ENCODE measurements around the gene TMEM208.

TMEM208 gene

GRCh38 chr16:67228905-67229304 is 2.0 kb downstream of the TMEM208 start:
- no peak for DNase-seq (ENCODE audit: low read depth)
- no peak for TF ChIP-seq CTCF (IDR thresholded peaks at IDR 0.05; ENCODE audit: low read depth, low read length, missing control alignments)
- no peak overlapping the region for H3K4me3 ChIP-seq (ENCODE audit: low read depth, low read length)
- in situ Hi-C loops (cut with HindIII; ENCODE audit: low sequenced_read_pairs) = no loop called here

GRCh38 chr16:67229906-67230808 is 3.2 kb downstream of the TMEM208 start:
- TF ChIP-seq CTCF (IDR thresholded peaks at IDR 0.05; ENCODE audit: low read depth, low read length, missing control alignments) = no peak
- in situ Hi-C loops (cut with HindIII; ENCODE audit: low sequenced_read_pairs) = no loop called here
- H3K4me3 ChIP-seq (ENCODE audit: low read depth, low read length) = no peak overlapping the region
- DNase-seq (ENCODE audit: low read depth) = no peak

- in situ Hi-C loops (cut with HindIII; ENCODE audit: low sequenced_read_pairs) = no loop called here
- DNase-seq (ENCODE audit: low read depth) = no peak
- no peak for TF ChIP-seq CTCF (IDR thresholded peaks at IDR 0.05; ENCODE audit: low read depth, low read length, missing control alignments)
- no peak overlapping the region for H3K4me3 ChIP-seq (ENCODE audit: low read depth, low read length)
Measured at GRCh38 chr16:67230809-67231660, 4.1 kb downstream of the TMEM208 start.

GRCh38 chr16:67233596-67233995 is 6.7 kb downstream of the TMEM208 start:
- TF ChIP-seq CTCF (IDR thresholded peaks at IDR 0.05; ENCODE audit: low read depth, low read length, missing control alignments) = no peak
- in situ Hi-C loops (cut with HindIII; ENCODE audit: low sequenced_read_pairs) = no loop called here
- no peak overlapping the region for H3K4me3 ChIP-seq (ENCODE audit: low read depth, low read length)

GRCh38 chr16:67234180-67234597 is 7.3 kb downstream of the TMEM208 start:
- in situ Hi-C loops (cut with HindIII; ENCODE audit: low sequenced_read_pairs) = no loop called here
- TF ChIP-seq CTCF (IDR thresholded peaks at IDR 0.05; ENCODE audit: low read depth, low read length, missing control alignments) = no peak
- DNase-seq (ENCODE audit: low read depth) = no peak
- no peak overlapping the region for H3K4me3 ChIP-seq (ENCODE audit: low read depth, low read length)

More at GRCh38 chr16:67233596-67233995, 6.7 kb downstream of the TMEM208 start:
- DNase-seq (ENCODE audit: low read depth) = no peak

GRCh38 chr16:67235816-67236562 is 9.1 kb downstream of the TMEM208 start:
- TF ChIP-seq CTCF (IDR thresholded peaks at IDR 0.05; ENCODE audit: low read depth, low read length, missing control alignments) = no peak
- in situ Hi-C loops (cut with HindIII; ENCODE audit: low sequenced_read_pairs) = no loop called here
- no peak overlapping the region for H3K4me3 ChIP-seq (ENCODE audit: low read depth, low read length)
- no peak for DNase-seq (ENCODE audit: low read depth)
